HG03280 (cell line): ENCODE data around the gene CES3.

ENCODE experiments used
- ATAC-seq: cut with Tn5 transposase; IDR thresholded peaks from one replicate; pipeline ENCODE4 v1.9.1; 2021; ENCODE audit warnings: mild to moderate bottlenecking, moderate library complexity; ENCODE audit not compliant: unreplicated experiment

Gene CES3, protein sequence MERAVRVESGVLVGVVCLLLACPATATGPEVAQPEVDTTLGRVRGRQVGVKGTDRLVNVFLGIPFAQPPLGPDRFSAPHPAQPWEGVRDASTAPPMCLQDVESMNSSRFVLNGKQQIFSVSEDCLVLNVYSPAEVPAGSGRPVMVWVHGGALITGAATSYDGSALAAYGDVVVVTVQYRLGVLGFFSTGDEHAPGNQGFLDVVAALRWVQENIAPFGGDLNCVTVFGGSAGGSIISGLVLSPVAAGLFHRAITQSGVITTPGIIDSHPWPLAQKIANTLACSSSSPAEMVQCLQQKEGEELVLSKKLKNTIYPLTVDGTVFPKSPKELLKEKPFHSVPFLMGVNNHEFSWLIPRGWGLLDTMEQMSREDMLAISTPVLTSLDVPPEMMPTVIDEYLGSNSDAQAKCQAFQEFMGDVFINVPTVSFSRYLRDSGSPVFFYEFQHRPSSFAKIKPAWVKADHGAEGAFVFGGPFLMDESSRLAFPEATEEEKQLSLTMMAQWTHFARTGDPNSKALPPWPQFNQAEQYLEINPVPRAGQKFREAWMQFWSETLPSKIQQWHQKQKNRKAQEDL

DNA sequence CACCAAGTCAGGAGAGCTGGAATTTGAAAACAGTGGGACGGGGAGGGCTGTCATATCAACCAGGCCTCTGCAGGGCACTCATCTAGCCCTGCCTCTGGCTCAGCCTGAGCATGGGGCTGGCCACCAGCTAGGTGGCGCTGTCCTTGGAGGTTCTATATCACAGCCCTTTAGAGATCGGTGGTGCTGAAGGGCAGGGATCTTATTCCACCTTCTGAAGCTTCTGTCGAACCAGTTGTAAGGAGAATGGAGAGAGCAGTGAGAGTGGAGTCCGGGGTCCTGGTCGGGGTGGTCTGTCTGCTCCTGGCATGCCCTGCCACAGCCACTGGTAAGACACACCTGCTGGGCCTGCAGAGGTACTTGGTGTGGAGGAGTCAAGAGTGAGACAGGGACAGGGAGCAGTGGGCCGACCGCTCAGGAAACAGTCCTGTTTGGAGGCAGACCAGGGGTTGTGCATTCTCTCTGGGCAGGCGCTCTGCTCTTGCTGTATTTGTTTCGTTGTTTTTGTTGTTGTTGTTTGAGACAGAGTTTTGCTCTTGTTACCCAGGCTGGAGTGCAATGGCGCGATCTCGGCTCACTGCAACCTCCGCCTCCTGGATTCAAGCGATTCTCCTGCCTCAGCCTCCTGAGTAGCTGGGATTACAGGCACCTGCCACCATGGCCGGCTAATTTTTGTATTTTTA lies at the start of gene CES3:
CES3 (plus strand) TSS at position 202 of the 680 bp plus-strand sequence; CDS start at position 244, 42 bp downstream.
- peak; percentile 78 for ATAC-seq

GRCh38 chr16:66911801-66912200 lies 49.3 kb upstream of the CES3 start:
- ATAC-seq: no peak

GRCh38 chr16:66913081-66913480 lies 48.0 kb upstream of the CES3 start:
- ATAC-seq: no peak

DNA sequence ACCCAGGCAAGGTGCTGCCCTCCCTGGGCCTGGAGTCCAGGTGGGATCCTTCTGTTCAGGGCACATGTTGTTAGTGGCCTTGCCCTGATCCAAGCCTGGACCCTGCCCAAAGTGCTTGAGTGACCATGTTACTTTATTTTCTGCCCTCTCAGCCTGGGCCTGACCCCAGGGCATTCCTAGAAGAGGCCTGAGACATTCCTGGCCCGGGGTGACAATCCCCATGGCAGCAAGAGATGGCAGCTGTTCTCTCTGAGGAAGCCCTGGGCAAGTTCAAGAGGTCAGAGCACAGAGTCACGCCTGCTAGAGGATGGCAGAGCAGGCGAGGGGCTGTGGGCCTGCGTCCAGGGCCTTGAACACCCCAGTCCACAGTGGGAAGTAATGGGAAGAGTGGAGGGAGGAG lies 47.4 kb upstream of the CES3 start:
- no peak for ATAC-seq

- no peak for ATAC-seq
Measured at GRCh38 chr16:66914541-66914940, 46.5 kb upstream of the CES3 start.

DNA sequence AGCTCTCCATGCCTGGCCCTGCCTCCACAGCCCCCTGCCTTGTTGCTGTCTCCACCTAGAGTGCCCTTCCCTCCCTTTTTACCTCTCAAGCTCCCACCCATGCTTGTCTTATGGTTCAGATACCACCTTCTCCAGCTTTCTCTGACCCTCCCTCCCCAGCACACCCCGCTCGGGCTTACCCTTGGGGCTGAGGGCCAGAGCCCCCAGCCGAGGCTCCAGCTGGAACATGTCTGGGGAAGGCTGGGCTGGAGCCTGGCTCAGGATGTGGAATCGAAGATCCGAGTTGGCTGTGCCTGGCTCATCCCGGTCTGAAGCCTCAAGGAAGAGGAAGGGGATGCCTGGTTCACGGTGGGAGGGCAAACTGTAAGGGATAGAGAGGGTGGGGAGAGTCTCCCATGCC lies 46.0 kb upstream of the CES3 start:
- ATAC-seq: no peak

GRCh38 chr16:66916518-66916917 lies 44.5 kb upstream of the CES3 start:
- ATAC-seq: no peak

DNA sequence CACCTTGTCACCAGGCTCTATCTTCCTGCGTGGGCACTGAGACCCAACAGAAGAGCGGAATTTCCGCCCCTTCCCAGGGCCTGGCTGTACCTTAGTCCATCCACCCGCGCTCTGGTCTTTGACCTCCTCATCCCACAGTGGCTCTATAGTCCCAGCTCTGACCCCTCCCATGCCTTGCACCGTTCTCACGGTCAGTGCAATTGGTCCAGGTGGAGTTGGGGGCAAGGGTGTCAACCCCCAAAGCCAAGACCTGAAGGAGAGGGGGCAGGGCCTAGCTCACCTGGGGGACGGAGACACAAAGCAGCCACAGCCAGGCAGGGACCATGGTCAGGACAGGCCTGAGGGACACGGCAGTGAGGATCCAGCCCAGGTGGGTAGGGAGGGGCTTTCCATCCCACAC lies 43.3 kb upstream of the CES3 start:
- ATAC-seq: no peak

- no peak for ATAC-seq
Measured at GRCh38 chr16:66918355-66918754, 42.7 kb upstream of the CES3 start.

- no peak for ATAC-seq
Measured at GRCh38 chr16:66918803-66919568, 42.1 kb upstream of the CES3 start, which contains the start of gene CDH16. Gene CDH16, minus strand, starts transcription at chr16:66918885. Its CDS starts 820 bp downstream, at chr16:66918065.

- ATAC-seq: no peak
Measured at GRCh38 chr16:66919569-66920298, 41.3 kb upstream of the CES3 start.

GRCh38 chr16:66920299-66920590 lies 40.8 kb upstream of the CES3 start:
- ATAC-seq: no peak

GRCh38 chr16:66920924-66921680 lies 40.0 kb upstream of the CES3 start:
- ATAC-seq: no peak

GRCh38 chr16:66921729-66922450 lies 39.2 kb upstream of the CES3 start:
- no peak for ATAC-seq

DNA sequence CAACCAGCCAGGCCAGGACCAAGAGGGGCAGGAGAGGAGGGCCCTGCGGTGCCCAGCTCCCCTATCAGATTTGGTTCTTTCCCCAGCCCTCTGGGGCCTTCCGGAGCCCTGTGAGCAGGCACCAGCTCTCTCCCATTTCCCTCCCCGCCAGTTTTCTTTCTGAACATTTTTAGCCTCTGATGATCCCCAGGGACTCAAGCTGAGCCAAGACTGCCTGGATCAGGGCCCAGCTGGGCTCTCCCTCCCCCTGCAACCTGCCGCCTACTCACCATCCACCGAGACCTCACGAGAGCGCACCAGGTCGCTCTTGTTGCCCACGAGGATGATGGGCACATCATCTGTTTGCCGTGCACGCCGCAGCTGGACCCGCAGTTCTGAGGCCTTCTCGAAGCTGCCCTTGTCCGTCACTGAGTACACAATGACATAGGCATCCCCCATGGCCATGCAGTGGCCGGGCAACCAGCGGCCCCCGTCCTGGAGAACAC lies 37.8 kb upstream of the CES3 start:
- no peak for ATAC-seq

DNA sequence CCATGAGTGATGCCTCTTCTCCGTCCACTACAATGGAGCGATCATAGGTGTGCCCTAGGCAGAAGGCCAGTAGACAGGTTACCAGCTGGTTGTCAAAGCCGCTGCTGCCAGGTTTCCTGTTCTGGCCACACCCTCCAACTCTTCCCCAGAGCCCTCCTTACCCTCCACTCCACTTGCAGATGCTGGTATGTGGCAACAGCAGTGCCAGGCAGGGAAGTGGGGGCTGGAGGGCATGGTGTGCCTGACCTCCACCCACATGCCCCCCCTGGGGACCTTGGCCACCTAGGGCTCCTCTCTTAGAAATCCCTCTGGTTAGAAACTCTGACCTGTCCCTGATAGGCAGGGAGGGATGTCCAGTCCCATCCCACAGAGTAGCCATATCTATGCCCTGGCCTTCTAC lies 37.2 kb upstream of the CES3 start:
- no peak for ATAC-seq

DNA sequence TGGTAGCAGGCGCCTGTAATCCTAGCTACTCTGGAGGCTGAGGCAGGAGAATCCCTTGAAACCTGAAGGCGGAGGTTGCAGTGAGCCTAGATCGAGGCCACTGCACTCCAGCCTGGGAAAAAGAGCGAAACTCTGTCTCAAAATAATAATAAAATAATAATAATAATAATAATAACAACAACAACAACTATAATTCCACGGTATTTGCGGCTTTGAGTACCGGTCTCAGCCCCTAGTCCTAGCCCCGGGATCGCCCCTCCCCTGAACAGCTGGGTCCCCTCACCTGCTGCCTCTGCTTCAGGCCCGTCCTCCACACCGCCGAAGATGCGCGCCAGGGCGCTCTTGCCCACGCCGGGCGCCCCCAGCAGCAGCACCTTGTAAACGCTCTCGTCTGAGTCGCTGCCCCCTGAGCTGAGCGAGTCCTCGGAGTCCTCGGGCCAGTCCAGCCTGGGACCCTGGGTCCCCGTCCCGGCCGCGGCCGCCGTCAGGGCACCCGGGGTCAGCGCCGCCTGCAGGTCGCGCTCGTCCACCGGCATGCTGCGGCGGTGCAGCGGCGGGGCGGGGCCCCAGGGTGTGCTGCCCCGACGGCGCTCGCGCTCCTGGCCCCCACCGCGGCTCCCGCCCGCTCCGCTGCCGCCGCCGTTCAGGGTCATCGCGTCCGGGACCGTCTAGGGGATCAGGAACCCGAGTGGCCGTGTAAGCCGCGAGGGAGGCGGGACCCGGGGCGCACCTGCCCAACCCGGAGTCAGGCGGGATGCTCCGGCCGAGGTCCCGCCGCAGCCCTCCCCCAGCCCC lies 36.3 kb upstream of the CES3 start:
- no peak for ATAC-seq

DNA sequence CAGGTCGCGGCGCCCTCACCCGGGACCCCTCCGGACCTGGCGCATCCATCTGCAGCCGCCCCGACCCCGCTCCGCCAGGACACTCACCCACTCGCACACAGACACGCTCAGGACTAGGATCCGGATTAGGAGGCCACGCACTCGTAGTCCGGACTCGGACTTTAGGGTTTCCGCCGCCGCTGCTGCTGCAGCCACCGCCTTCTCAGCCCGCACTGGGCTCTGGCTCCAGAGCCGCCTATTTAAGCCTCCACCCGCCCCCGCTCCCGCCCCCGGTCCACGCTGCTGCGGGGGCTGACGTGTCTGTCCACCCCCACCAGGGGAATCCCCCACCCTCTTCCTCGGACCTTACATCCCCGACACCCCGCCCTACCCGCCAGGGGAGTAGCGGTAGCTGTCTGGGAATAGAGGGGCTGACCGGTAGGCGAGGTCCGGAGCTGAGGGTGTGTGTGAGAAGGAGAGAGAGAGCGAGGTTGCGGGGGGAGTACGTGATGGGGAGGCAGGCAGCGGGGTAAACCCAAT lies 35.7 kb upstream of the CES3 start, which contains the start of gene RRAD:
RRAD (minus strand) TSS at position 214 of the 519 bp plus-strand sequence. CDS start 356 bp downstream, outside the sequence.
- ATAC-seq: no peak
